ENCODE measurements around the gene SMARCC2.

DNA sequence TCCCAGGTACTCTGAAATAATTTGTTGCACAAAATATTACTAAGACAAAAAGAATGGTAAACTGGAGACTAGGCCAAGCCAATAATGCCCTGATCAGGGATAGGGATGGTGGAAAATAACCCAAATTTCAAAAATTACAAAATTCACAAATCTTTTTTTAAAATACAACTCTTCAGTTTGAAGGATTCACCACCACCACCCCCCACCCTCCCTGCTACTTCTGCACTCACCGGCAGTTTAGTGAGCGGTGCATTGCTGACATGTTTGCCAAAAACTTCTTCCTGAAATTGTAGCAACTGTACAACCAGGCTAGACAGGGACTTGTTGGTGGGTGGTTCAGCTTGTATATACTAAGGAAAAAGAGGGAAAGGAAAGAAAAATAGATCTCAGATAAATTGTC lies 2.3 kb downstream of the SMARCC2 start:
- TF ChIP-seq, protein P1, sequence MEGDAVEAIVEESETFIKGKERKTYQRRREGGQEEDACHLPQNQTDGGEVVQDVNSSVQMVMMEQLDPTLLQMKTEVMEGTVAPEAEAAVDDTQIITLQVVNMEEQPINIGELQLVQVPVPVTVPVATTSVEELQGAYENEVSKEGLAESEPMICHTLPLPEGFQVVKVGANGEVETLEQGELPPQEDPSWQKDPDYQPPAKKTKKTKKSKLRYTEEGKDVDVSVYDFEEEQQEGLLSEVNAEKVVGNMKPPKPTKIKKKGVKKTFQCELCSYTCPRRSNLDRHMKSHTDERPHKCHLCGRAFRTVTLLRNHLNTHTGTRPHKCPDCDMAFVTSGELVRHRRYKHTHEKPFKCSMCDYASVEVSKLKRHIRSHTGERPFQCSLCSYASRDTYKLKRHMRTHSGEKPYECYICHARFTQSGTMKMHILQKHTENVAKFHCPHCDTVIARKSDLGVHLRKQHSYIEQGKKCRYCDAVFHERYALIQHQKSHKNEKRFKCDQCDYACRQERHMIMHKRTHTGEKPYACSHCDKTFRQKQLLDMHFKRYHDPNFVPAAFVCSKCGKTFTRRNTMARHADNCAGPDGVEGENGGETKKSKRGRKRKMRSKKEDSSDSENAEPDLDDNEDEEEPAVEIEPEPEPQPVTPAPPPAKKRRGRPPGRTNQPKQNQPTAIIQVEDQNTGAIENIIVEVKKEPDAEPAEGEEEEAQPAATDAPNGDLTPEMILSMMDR (IDR thresholded peaks at IDR 0.05; ENCODE audit: low read depth, low read length) = no peak
- no peak for TF ChIP-seq EZH2phosphoT487 (IDR thresholded peaks at IDR 0.05; ENCODE audit: low read depth)
